Gastrocnemius medialis (tissue), 4 donors: ENCODE results near the gene SSTR5. TPM values are rescaled to one million over a fixed set of nuclear protein-coding genes. Genes with fewer than 3 reads are reported as not detected.

ENCODE experiments used
- ATAC-seq, 2 donors: fragments of 150-250 bp; one replicate each; pipeline ENCODE4 v1.9.1; 2016
- DNase-seq, 2 donors: peaks; one replicate each; pipeline ENCODE4 v3.0.0-alpha.2; 2019
- H3K27ac ChIP-seq, 4 donors: fragments of 200-600 bp; sonication (generic); 1 replicate in 1 of 4; 2 replicates in 3 of 4; pipeline ENCODE4 v1.5.1; 2016 to 2018; ENCODE audit warnings: mild to moderate bottlenecking in 2 of 4, moderate library complexity in 1 of 4
- H3K27me3 ChIP-seq, 3 donors: fragments of 200-600 bp; sonication (generic) in 2 of 3; 1 replicate in 1 of 3; 2 replicates in 2 of 3; pipeline versions ENCODE4 v1.5.1 to v1.6.0; 2016 to 2019; ENCODE audit warnings: mild to moderate bottlenecking in 1 of 3, moderate library complexity in 1 of 3
- H3K36me3 ChIP-seq, 2 donors: fragments of 200-600 bp; sonication (generic) in 1 of 2; one replicate each; pipeline ENCODE4 v1.5.1; 2017 to 2018
- H3K4me1 ChIP-seq, 2 donors: fragments of 200-600 bp; sonication (generic) in 1 of 2; one replicate each; pipeline ENCODE4 v1.5.1; 2016 to 2017; ENCODE audit warnings: mild to moderate bottlenecking in 2 of 2
- H3K4me3 ChIP-seq, 4 donors: fragments of 200-600 bp; sonication (generic) in 3 of 4; 1 replicate in 1 of 4; 2 replicates in 3 of 4; pipeline ENCODE4 v1.5.1; 2016 to 2019; ENCODE audit warnings: mild to moderate bottlenecking in 2 of 4
- H3K9me3 ChIP-seq, 3 donors: fragments of 200-600 bp; sonication (generic) in 2 of 3; 1 replicate in 1 of 3; 2 replicates in 2 of 3; pipeline ENCODE4 v1.5.1; 2016 to 2019
- POLR2A ChIP-seq, 2 donors: fragments of 450-650 bp; IDR thresholded peaks; one replicate each; pipeline ENCODE4 v1.6.1; 2017; ENCODE audit warnings: antibody characterized with exemption in 2 of 2, mild to moderate bottlenecking in 2 of 2, moderate library complexity in 2 of 2
- in situ Hi-C, 4 donors: fragments of 200-750 bp; cut with MboI; loops; one replicate each; pipeline versions ENCODE4 v1.15.0 to v1.8.0; 2017; ENCODE audit warnings: low sequenced_read_pairs in 4 of 4
- intact Hi-C: fragments of 100-400 bp; cut with DNase I; formaldehyde crosslinking; loops from one replicate; pipeline ENCODE4 v1.15.1; 2023; ENCODE audit warnings: low total_unique reads
- total RNA-seq, 4 donors: library from RNA; depleted of rRNA; stranded (reverse); fragments of >200 nt; gene quantifications; one replicate each; pipeline versions ENCODE4 v1.1.0 to v1.2.3, GENCODE V29; 2016
- TF ChIP-seq, protein P1 (sequence below), 5 experiments: fragments of 450-650 bp in 3 of 5; fragments of 200-600 bp in 2 of 5; sonication (generic) in 2 of 5; IDR thresholded peaks in 4 of 5; conservative IDR thresholded peaks in 1 of 5; 1 replicate in 4 of 5; 2 replicates in 1 of 5; pipeline ENCODE4 v1.5.1; 2016 to 2019; ENCODE audit warnings: antibody characterized with exemption in 5 of 5, mild to moderate bottlenecking in 3 of 5, moderate library complexity in 3 of 5

The SSTR5 gene
- total RNA-seq, 4 donors from 2014 or later = 0.24 to 1.3 (median 0.33) TPM; not detected in 1

DNA sequence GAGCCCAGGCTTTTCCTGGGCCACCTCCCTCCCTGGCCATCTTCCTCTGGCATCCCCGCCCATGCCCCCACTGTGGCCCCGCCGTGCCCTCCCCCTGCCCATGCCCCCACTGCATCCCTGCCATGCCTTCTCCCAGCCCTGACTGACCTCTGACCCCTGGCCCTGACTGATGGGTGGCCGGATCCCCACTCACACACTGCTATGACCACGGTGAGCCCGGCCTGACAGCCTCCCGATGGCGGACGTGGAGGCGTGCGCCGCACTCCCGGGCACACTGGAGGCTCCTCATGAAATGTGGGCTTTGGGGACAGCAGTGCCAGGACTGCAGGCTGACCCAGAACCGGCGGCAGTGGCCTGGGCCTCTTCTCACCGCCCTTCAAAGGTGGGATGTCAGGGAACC lies 34.1 kb downstream of the SSTR5 start:
- Histone ChIP-seq H3K9me3 (no peaks in the 10 kb centered on the region), H3K4me3 (no peak overlapping the region), H3K27ac (no peak overlapping the region), H3K4me1 (peaks cover 0 to 4% of the 10 kb centered on the region in 2 donors), H3K36me3 (no peaks in the 10 kb centered on the region), H3K27me3 (peaks cover 28 to 53% (median 39%) of the 10 kb centered on the region in 3 donors)
- no peak for TF ChIP-seq POLR2A (IDR thresholded peaks at IDR 0.05)
- TF ChIP-seq, protein P1, sequence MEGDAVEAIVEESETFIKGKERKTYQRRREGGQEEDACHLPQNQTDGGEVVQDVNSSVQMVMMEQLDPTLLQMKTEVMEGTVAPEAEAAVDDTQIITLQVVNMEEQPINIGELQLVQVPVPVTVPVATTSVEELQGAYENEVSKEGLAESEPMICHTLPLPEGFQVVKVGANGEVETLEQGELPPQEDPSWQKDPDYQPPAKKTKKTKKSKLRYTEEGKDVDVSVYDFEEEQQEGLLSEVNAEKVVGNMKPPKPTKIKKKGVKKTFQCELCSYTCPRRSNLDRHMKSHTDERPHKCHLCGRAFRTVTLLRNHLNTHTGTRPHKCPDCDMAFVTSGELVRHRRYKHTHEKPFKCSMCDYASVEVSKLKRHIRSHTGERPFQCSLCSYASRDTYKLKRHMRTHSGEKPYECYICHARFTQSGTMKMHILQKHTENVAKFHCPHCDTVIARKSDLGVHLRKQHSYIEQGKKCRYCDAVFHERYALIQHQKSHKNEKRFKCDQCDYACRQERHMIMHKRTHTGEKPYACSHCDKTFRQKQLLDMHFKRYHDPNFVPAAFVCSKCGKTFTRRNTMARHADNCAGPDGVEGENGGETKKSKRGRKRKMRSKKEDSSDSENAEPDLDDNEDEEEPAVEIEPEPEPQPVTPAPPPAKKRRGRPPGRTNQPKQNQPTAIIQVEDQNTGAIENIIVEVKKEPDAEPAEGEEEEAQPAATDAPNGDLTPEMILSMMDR (IDR thresholded peaks at IDR 0.05 in 4 of 5, conservative IDR thresholded peaks at IDR 0.05 in 1 of 5) = no peak
- intact Hi-C loops (loop anchor here (1.0 kb wide), 1 partner anchor 88 kb away; no protein-coding TSS in a partner anchor), in situ Hi-C loops (no loop called here)
- DNase-seq (no peak), ATAC-seq (no peak)

GRCh38 chr16:1107141-1107540 lies 34.6 kb downstream of the SSTR5 start:
- Histone ChIP-seq H3K27ac (no peak overlapping the region), H3K9me3 (no peaks in the 10 kb centered on the region), H3K36me3 (no peaks in the 10 kb centered on the region), H3K4me1 (peaks cover 0 to 4% of the 10 kb centered on the region in 2 donors), H3K4me3 (no peak overlapping the region), H3K27me3 (peaks cover 32 to 58% (median 39%) of the 10 kb centered on the region in 3 donors)
- in situ Hi-C loops (no loop called here), intact Hi-C loops (no loop called here)
- ATAC-seq (no peak), DNase-seq (no peak)
- TF ChIP-seq, protein P1 (IDR thresholded peaks at IDR 0.05 in 4 of 5, conservative IDR thresholded peaks at IDR 0.05 in 1 of 5) = no peak
- no peak for TF ChIP-seq POLR2A (IDR thresholded peaks at IDR 0.05)

GRCh38 chr16:1107731-1108130 lies 35.2 kb downstream of the SSTR5 start:
- Histone ChIP-seq H3K4me3 (no peak overlapping the region), H3K4me1 (peaks cover 0 to 4% of the 10 kb centered on the region in 2 donors), H3K27ac (no peak overlapping the region), H3K36me3 (no peaks in the 10 kb centered on the region), H3K9me3 (no peaks in the 10 kb centered on the region), H3K27me3 (peaks cover 35 to 60% (median 39%) of the 10 kb centered on the region in 3 donors)
- intact Hi-C loops = no loop called here
- DNase-seq (no peak), ATAC-seq (no peak)
- no peak for TF ChIP-seq POLR2A (IDR thresholded peaks at IDR 0.05)
- TF ChIP-seq, protein P1 (IDR thresholded peaks at IDR 0.05 in 4 of 5, conservative IDR thresholded peaks at IDR 0.05 in 1 of 5) = no peak
- in situ Hi-C loops = no loop called here

DNA sequence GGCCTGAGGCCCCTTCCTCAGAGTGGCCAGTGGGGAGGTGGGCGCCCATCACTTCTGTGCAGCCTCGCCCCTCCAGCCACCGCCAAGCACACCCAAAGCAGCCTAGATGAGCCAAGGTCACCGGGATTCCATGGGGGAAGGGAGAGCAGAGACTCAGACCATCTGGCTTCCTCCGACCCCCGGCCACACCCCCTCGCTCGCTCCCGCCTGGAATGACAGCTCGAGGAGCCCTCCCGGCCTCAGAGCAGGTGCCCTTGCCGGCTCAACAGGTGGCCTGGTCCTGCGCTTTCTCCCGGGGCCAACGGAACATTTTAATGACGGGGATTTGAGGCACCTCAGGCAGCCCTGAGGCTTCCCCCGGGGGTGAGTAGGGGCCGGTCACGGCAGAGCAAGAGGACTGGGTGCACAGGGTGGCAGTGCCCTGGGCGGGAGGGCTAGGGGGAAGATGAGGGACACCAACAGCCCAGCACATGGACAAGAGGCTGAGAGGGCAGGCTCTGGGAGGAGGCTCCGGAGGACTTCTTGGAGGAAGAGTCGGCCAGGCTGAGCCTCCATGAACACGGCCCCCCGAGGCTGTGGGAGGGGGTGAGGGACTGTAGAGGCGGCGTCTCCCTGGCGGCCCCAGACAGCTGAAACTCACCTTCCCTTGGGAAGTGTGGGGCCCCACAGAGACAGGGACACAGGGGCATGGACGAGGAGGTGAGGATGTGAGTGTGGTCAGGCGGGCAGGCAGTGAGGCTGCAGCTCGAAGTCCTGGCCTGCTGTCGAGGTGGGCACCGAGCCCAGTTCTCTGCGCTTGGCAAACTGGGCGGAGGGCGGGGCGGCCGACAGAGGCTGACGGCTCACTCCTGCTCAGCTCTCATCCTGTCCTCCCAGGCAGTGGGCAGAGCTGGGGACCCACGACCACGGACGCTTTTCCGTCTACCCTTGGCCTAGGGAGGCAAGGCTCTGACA lies 36.0 kb downstream of the SSTR5 start:
- H3K36me3 ChIP-seq = no peaks in the 10 kb centered on the region
- H3K9me3 ChIP-seq = no peaks in the 10 kb centered on the region
- no peak for ATAC-seq
- no peak for DNase-seq
- H3K4me1 ChIP-seq = no peaks in the 10 kb centered on the region
- in situ Hi-C loops = no loop called here
- H3K27me3 ChIP-seq = peaks cover 32 to 54% (median 35%) of the 10 kb centered on the region in 3 donors
- intact Hi-C loops = no loop called here
- no peak overlapping the region for H3K27ac ChIP-seq
- H3K4me3 ChIP-seq = no peak overlapping the region
- TF ChIP-seq, protein P1 (IDR thresholded peaks at IDR 0.05 in 4 of 5, conservative IDR thresholded peaks at IDR 0.05 in 1 of 5) = no peak
- no peak for TF ChIP-seq POLR2A (IDR thresholded peaks at IDR 0.05)
